Measurements from ENCODE around the gene MAGED2. TPM values are rescaled to one million over a fixed set of nuclear protein-coding genes. Genes with fewer than 3 reads are reported as not detected.

The MAGED2 gene
- total RNA-seq, 6 experiments from 2014 or later: 205 to 244 (median 226) TPM

DNA sequence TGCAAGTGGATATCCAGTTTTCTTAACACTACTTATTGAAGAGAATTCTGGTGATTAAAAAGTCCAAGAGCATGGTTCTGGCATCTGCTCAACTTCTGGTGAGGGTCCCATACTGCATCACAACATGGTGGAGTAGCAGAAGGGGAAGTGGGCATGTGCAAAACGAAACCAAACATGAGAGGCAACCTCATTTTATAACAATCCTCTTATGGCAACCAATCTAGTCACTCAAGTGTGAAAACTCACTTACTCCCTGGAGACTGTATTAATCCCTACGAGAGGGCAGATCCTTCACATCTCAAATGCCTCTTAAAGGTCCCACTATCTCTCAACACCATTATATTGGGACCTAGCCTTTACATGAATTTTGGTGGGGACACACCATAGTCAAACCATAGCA, 57.7 kb downstream of the MAGED2 start:
- no peaks in the 10 kb centered on the region for H3K4me1 Mint-ChIP-seq (ENCODE audit: low read depth)
- H3K4me3 Mint-ChIP-seq: no peak overlapping the region
- H3K27me3 Mint-ChIP-seq (ENCODE audit: insufficient read depth): no peaks in the 10 kb centered on the region
- no peak overlapping the region for H3K27ac Mint-ChIP-seq
- H3K36me3 Mint-ChIP-seq (ENCODE audit: low read depth): no peaks in the 10 kb centered on the region
- no peak for DNase-seq
- TF ChIP-seq, protein P1, sequence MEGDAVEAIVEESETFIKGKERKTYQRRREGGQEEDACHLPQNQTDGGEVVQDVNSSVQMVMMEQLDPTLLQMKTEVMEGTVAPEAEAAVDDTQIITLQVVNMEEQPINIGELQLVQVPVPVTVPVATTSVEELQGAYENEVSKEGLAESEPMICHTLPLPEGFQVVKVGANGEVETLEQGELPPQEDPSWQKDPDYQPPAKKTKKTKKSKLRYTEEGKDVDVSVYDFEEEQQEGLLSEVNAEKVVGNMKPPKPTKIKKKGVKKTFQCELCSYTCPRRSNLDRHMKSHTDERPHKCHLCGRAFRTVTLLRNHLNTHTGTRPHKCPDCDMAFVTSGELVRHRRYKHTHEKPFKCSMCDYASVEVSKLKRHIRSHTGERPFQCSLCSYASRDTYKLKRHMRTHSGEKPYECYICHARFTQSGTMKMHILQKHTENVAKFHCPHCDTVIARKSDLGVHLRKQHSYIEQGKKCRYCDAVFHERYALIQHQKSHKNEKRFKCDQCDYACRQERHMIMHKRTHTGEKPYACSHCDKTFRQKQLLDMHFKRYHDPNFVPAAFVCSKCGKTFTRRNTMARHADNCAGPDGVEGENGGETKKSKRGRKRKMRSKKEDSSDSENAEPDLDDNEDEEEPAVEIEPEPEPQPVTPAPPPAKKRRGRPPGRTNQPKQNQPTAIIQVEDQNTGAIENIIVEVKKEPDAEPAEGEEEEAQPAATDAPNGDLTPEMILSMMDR (IDR thresholded peaks at IDR 0.05): no peak
- no peaks in the 10 kb centered on the region for H3K9me3 Mint-ChIP-seq

Other genes with a start within 250 kb of the MAGED2 start
- not detected for gene ITIH6, start 9.5 kb upstream of the MAGED2 start, total RNA-seq (2021; fragmentation: NEBNext Ultra II Directional; extraction: Animal tissue kit (Norgen Biotek cat#: 25700))
- gene TRO, start 113.1 kb downstream of the MAGED2 start, total RNA-seq (2021; fragmentation: NEBNext Ultra II Directional; extraction: Animal tissue kit (Norgen Biotek cat#: 25700)): 10 to 100 TPM; 13.3 to 20.0 (median 18.4) TPM
- not detected for gene PFKFB1, start 186.4 kb downstream of the MAGED2 start, total RNA-seq (2021; fragmentation: NEBNext Ultra II Directional; extraction: Animal tissue kit (Norgen Biotek cat#: 25700))
- gene APEX2, start 192.6 kb downstream of the MAGED2 start, total RNA-seq (2021; fragmentation: NEBNext Ultra II Directional; extraction: Animal tissue kit (Norgen Biotek cat#: 25700)): 10 to 100 TPM; 14.3 to 17.2 (median 15.9) TPM
- not detected for gene ALAS2, start 223.2 kb downstream of the MAGED2 start, total RNA-seq (2021; fragmentation: NEBNext Ultra II Directional; extraction: Animal tissue kit (Norgen Biotek cat#: 25700))